CD8-positive, alpha-beta memory T cell (primary cell): Measurements from ENCODE around the gene KRT3. TPM values are rescaled to one million over a fixed set of nuclear protein-coding genes. Genes with fewer than 3 reads are reported as not detected.
"Not testable (repeated sequence)": the region's sequence is repeated elsewhere in the genome, so short reads cannot be mapped to it uniquely, and the experiment has no call there.

Experiments
- CTCF ChIA-PET: fragments of 350-600 bp; sonication (Branson Sonifier 250); formaldehyde crosslinking; loops from one replicate; lab custom pipeline; 2021; ENCODE audit warnings: antibody characterized with exemption; lab: Charles Lee
- POLR2A ChIA-PET: fragments of 350-600 bp; sonication (Branson Sonifier 250); formaldehyde crosslinking; loops from one replicate; lab custom pipeline; 2021; ENCODE audit warnings: antibody characterized with exemption; lab: Charles Lee
- DNase-seq, 5 donors: peaks; one replicate each; pipeline versions ENCODE4 v3.0.0 to v3.0.0-alpha.2; 2020 to 2022; ENCODE audit warnings: mixed read lengths in 1 of 5
- H3K27ac ChIP-seq: one replicate; pipeline ENCODE4 v1.7.0; 2013; ENCODE audit warnings: low read depth, mild to moderate bottlenecking, low read length, moderate library complexity
- H3K27me3 ChIP-seq: 2 replicates; pipeline ENCODE4 v1.7.0; 2013; ENCODE audit warnings: low read length, mild to moderate bottlenecking; ENCODE audit not compliant: insufficient read depth, poor library complexity, severe bottlenecking
- H3K36me3 ChIP-seq: 2 replicates; pipeline ENCODE4 v1.7.0; 2013; ENCODE audit warnings: mild to moderate bottlenecking, low read length, moderate library complexity; ENCODE audit not compliant: insufficient read depth
- H3K4me1 ChIP-seq: 2 replicates; pipeline ENCODE4 v1.7.0; 2013; ENCODE audit warnings: mild to moderate bottlenecking, low read length, moderate library complexity; ENCODE audit not compliant: insufficient read depth
- H3K4me3 ChIP-seq: 2 replicates; pipeline ENCODE4 v1.7.0; 2013; ENCODE audit warnings: mild to moderate bottlenecking, low read length
- H3K9me3 ChIP-seq: 2 replicates; pipeline ENCODE4 v1.7.0; 2013; ENCODE audit warnings: mild to moderate bottlenecking, low read length
- H3K27ac Mint-ChIP-seq, 8 donors: one replicate each; pipeline ENCODE4 v1.8.0; 2020 to 2021; ENCODE audit warnings: mixed read lengths in 8 of 8, mild to moderate bottlenecking in 6 of 8, inconsistent platforms in 3 of 8, moderate library complexity in 3 of 8
- H3K27me3 Mint-ChIP-seq, 2 donors: one replicate each; pipeline ENCODE4 v1.8.0; 2020 to 2021; ENCODE audit warnings: mixed read lengths in 2 of 2, mild to moderate bottlenecking in 1 of 2, moderate library complexity in 1 of 2
- H3K36me3 Mint-ChIP-seq, 3 donors: one replicate each; pipeline ENCODE4 v1.8.0; 2020 to 2021; ENCODE audit warnings: mixed read lengths in 3 of 3, inconsistent platforms in 1 of 3, mild to moderate bottlenecking in 1 of 3
- H3K4me1 Mint-ChIP-seq, 3 donors: one replicate each; pipeline ENCODE4 v1.8.0; 2020 to 2021; ENCODE audit warnings: mixed read lengths in 3 of 3, inconsistent platforms in 1 of 3, mild to moderate bottlenecking in 1 of 3
- H3K4me3 Mint-ChIP-seq, 7 donors: one replicate each; pipeline ENCODE4 v1.8.0; 2020 to 2021; ENCODE audit warnings: mixed read lengths in 7 of 7, mild to moderate bottlenecking in 6 of 7, moderate library complexity in 4 of 7, inconsistent platforms in 2 of 7
- H3K9me3 Mint-ChIP-seq, 5 donors: one replicate each; pipeline ENCODE4 v1.8.0; 2020 to 2022; ENCODE audit warnings: mixed read lengths in 5 of 5, mild to moderate bottlenecking in 3 of 5, moderate library complexity in 2 of 5, inconsistent platforms in 1 of 5
- polyA plus RNA-seq: library from polyadenylated mRNA; unstranded; fragments of 300-500 nt; fragmentation: Illumina TruSeq; gene quantifications from one replicate; pipeline ENCODE4 v1.2.3, GENCODE V29; 2021
- total RNA-seq, 2 experiments: library from RNA; stranded (reverse); gene quantifications; one replicate each; pipeline ENCODE4 v1.2.3, GENCODE V29; 2021

The KRT3 gene
- total and polyA plus RNA-seq, 3 experiments from 2014 or later: not detected

DNA sequence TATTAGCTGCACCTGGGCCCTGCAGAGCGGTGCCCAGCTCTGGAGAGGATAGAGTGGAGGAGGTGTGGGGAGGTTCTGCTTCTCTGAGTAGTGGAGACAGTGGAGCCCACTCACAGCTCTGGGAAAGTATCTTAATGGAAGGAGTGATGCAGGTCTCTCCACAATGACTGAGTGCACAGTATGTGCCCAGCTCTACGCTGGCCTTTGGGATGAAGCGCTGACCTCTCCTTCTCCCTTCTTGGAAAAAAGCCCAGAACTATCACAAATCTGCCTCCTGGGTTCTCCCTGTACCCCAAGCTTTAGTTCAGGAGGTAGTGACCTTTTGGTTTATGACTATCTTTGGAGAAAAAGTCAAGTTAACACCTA, 495 bp upstream of the KRT3 start:
- no peaks in the 10 kb centered on the region for H3K36me3 ChIP-seq
- Mint-ChIP-seq H3K27me3 (peaks cover 10 to 22% of the 10 kb centered on the region in 2 donors), H3K4me3 (no peak overlapping the region), H3K9me3 (peaks cover 0 to 1% (median 0%) of the 10 kb centered on the region in 5 donors), H3K36me3 (peaks cover 0 to 3% (median 0%) of the 10 kb centered on the region in 3 donors), H3K4me1 (no peaks in the 10 kb centered on the region), H3K27ac (peak overlapping the region in 1 of 8 donors; percentile 54)
- no peaks in the 10 kb centered on the region for H3K27me3 ChIP-seq
- no peaks in the 10 kb centered on the region for H3K9me3 ChIP-seq
- DNase-seq: no peak
- ChIA-PET CTCF (no interaction called here), POLR2A (no interaction called here)
- H3K27ac ChIP-seq: no peak overlapping the region
- H3K4me3 ChIP-seq: no peak overlapping the region
- no peaks in the 10 kb centered on the region for H3K4me1 ChIP-seq

DNA sequence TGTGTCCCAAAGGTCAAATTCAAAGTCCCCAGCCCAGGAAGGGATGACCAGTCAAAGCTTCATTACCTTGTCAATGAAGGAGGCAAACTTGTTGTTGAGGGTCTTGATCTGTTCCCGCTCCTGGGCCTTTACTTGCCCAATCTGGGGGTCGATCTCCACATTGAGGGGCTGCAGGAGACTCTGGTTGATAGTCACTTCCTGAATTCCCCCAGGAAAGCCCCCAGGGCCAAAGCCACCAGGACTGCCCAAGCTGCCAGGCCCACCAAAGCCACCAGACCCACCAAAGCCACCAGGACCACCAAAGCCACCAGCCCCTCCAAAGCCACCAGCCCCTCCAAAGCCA, 614 bp downstream of the KRT3 start:
- H3K9me3 ChIP-seq, DNase-seq, H3K9me3 Mint-ChIP-seq, POLR2A ChIA-PET, H3K4me3 ChIP-seq, H3K36me3 Mint-ChIP-seq, H3K27me3 ChIP-seq, H3K4me1 ChIP-seq, H3K4me1 Mint-ChIP-seq, H3K36me3 ChIP-seq, CTCF ChIA-PET, H3K27ac Mint-ChIP-seq, H3K27ac ChIP-seq, H3K4me3 Mint-ChIP-seq: not testable (repeated sequence)
- peaks cover 10 to 26% of the 10 kb centered on the region in 2 donors for H3K27me3 Mint-ChIP-seq

DNA sequence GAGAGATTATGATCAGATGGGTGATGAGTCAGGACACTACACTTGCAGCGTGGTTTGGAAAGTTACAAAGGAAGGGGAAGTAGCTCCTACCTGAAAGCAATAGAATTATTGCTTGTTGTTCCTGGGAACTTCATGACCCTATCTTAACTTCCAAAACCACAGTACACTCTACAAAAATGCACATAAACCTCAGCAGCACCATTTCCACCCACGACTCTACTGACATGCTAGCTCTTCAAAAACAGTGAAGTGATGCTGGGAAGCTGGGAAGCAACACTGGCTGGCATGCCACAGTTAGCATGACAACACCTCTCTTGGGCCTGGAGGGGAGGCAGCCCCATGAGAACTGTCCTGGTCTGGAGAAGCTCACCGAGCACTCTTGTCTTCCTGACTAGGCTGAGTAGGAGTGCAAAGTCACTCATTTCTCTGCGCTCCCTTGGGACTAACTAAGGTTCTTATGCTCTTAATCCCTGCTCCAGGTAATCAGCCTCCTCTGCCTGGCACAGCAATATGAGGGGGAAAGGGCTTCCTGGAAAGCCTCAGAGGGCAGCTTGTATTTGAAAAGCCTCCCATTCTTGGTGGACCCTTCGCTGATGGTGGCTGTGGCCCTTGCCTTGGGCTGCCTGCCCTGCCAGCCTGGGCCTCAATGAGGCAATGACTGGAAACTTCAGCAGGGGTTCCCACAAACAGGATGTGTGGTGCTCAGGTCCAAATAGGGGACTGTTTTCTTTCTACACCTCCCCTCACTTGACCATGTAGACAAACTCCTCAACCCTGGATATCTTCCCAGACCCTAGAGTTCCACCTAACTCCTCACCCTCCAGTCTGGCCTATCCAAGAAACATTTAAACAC, 1.2 kb downstream of the KRT3 start:
- Histone ChIP-seq H3K27me3 (peaks cover 8% of the 10 kb centered on the region), H3K4me3 (no peak overlapping the region), H3K4me1 (no peaks in the 10 kb centered on the region), H3K9me3 (no peaks in the 10 kb centered on the region), H3K27ac (no peak overlapping the region), H3K36me3 (no peaks in the 10 kb centered on the region)
- ChIA-PET POLR2A (no interaction called here), CTCF (no interaction called here)
- Mint-ChIP-seq H3K4me1 (peaks cover 0 to 6% (median 0%) of the 10 kb centered on the region in 3 donors), H3K27ac (no peak overlapping the region), H3K36me3 (peaks cover 0 to 3% (median 0%) of the 10 kb centered on the region in 3 donors), H3K9me3 (peaks cover 0 to 1% (median 0%) of the 10 kb centered on the region in 5 donors), H3K4me3 (no peak overlapping the region), H3K27me3 (peaks cover 10 to 32% of the 10 kb centered on the region in 2 donors)
- DNase-seq: no peak

DNA sequence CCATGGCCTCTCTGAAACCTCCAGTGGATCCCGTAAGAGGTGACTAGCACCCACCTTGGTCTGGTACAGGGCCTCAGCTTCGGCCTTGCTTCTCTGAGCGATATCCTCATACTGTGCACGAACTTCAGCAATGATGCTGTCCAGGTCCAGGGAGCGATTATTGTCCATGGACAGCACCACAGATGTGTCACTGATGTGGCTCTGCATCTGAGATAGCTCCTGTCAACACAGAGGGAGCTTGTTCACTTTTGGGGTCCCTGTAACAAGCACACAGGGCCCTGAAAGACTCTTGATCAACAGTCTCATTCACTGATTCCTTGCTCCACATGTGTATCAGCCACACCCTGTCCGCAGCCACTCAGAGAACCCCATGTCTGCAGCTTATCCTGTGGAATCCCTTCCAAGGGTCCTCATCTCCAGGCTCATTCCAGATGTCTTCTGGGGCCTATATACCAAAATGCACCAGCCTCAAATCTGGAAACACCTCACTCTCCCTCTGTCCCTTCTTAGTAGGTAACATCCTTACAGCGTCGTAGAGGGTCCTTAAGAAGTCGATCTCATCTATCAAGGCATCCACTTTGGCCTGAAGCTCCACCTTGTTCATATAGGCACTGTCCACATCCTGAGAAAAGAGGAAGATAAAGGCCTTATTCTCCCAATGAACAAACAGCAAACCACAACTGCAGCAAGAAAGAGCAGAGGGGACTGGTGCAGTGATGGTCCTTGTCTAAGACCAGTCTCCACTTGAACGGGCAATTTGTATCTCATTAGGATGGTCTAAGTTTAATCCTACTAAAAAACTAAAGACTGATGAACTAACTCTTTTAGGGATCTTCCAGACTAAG, 3.5 kb downstream of the KRT3 start:
- H3K4me1 Mint-ChIP-seq: peaks cover 0 to 10% (median 1%) of the 10 kb centered on the region in 3 donors
- Histone ChIP-seq H3K4me1 (no peaks in the 10 kb centered on the region), H3K36me3 (no peaks in the 10 kb centered on the region), H3K27me3 (peaks cover 8% of the 10 kb centered on the region), H3K27ac (no peak overlapping the region), H3K4me3 (no peak overlapping the region), H3K9me3 (no peaks in the 10 kb centered on the region)
- ChIA-PET POLR2A (no interaction called here), CTCF (no interaction called here)
- DNase-seq: no peak
- peaks cover 0 to 1% (median 0%) of the 10 kb centered on the region in 5 donors for H3K9me3 Mint-ChIP-seq
- peaks cover 11 to 54% of the 10 kb centered on the region in 2 donors for H3K27me3 Mint-ChIP-seq
- no peak overlapping the region for H3K4me3 Mint-ChIP-seq
- H3K27ac Mint-ChIP-seq: peak overlapping the region in 1 of 8 donors; percentile 73
- H3K36me3 Mint-ChIP-seq: peaks cover 0 to 3% (median 2%) of the 10 kb centered on the region in 3 donors

DNA sequence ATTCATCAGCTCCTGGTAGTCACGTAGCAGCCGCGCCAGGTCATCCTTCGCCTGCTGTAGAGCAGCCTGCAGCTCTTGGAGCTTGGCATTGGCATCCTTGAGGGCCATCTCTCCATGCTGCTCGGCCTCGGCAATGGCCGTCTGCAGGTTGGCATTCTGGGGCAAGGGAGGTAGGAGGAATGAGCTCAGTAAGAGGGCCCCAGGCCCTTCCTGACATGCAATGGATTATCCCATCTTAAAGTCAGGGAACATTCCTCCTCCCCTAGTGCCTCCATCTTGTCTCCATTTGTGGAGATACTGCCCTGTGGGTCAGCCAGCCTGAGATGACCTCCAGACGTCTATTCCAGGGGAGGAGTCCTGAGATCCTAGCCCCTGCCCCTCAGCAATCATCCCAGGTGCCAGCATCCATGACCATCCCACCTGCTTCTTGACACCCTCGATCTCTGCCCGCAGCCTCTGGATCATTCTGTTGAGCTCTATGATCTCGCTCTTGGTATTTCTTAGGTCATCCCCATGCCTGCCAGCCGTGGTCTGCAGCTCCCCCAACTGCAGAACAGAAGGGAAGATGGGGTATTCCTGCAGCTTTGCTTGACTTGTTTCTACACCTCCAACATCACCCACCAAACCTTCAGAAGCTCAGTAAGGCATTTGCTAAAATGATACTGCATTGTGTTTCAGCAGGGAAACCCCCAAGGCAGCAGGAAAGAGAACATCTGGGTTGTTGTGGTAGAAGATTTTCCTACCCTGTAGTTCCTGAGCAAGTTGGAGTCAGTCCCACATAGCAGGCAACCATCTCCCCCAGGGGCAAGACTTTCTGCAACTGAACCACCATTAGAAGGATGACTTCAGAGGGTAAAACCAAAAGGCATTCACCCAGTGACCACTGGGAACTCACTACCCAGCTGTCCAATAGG, 4.4 kb downstream of the KRT3 start:
- Histone ChIP-seq H3K27me3 (peaks cover 8% of the 10 kb centered on the region), H3K27ac (no peak overlapping the region), H3K4me3 (no peak overlapping the region), H3K4me1 (no peaks in the 10 kb centered on the region), H3K9me3 (no peaks in the 10 kb centered on the region), H3K36me3 (no peaks in the 10 kb centered on the region)
- Mint-ChIP-seq H3K27me3 (peaks cover 11 to 55% of the 10 kb centered on the region in 2 donors), H3K4me1 (peaks cover 0 to 10% (median 1%) of the 10 kb centered on the region in 3 donors), H3K27ac (no peak overlapping the region), H3K9me3 (peaks cover 0 to 1% (median 0%) of the 10 kb centered on the region in 5 donors), H3K36me3 (peaks cover 0 to 3% (median 2%) of the 10 kb centered on the region in 3 donors), H3K4me3 (no peak overlapping the region)
- ChIA-PET POLR2A (no interaction called here), CTCF (no interaction called here)
- no peak for DNase-seq

DNA sequence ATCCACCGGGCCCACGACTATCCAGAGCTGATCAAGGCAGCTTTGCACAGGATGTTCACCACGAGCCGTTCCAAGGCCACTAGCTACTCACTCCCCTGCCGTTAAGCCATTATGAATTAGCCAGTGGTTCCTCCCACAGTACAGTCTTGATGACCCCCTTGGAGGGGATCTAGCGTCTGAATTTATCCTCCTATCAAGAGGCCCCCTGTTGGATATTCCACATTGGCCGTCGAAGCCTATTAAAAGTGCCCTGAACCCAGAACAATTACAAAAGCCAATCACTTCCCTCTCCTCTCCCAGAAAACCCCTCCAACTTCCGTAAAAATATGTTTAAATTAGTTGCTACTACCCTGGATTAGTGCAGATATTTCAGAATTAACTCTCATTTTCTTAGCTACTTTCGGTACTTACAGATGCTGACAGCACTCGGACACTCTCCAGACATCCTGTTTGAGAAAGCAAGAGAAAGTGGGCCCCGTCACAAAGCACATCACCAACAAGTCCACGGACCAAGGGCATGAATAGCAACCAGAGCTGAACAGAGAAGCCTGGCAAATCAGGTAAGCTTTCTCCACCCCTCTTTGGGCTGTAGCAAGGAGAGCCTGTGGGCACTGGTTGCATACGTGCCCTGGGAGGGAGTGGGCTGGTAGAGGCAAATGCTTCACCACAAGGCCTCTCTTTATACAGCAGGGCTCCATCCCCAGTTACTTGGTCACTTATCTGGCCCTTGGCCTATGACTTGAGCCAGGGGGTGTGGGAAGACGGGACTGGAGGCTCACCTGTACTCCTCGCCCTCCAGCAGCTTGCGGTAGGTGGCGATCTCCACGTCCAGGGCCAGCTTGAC, 5.3 kb downstream of the KRT3 start:
- no peak overlapping the region for H3K27ac ChIP-seq
- H3K4me1 ChIP-seq: no peaks in the 10 kb centered on the region
- Mint-ChIP-seq H3K27me3 (peaks cover 10 to 62% of the 10 kb centered on the region in 2 donors), H3K27ac (peak overlapping the region in 1 of 8 donors; percentile 67), H3K9me3 (peaks cover 0 to 1% (median 0%) of the 10 kb centered on the region in 5 donors), H3K4me1 (peaks cover 0 to 10% (median 1%) of the 10 kb centered on the region in 3 donors), H3K36me3 (peaks cover 0 to 3% (median 2%) of the 10 kb centered on the region in 3 donors), H3K4me3 (no peak overlapping the region)
- DNase-seq: no peak
- no peaks in the 10 kb centered on the region for H3K36me3 ChIP-seq
- H3K27me3 ChIP-seq: peaks cover 8% of the 10 kb centered on the region
- POLR2A ChIA-PET: no interaction called here
- CTCF ChIA-PET: no interaction called here
- H3K9me3 ChIP-seq: no peaks in the 10 kb centered on the region
- H3K4me3 ChIP-seq: no peak overlapping the region
